Fibroblast of lung (primary cell): ENCODE data around the gene SIPA1L3. TPM values are rescaled to one million over a fixed set of nuclear protein-coding genes. Genes with fewer than 3 reads are reported as not detected.
"Not testable (repeated sequence)": the region's sequence is repeated elsewhere in the genome, so short reads cannot be mapped to it uniquely, and the experiment has no call there.

Experiments
- DNase-seq, 2 donors: peaks; one replicate each; pipeline versions ENCODE4 v3.0.0 to v3.0.0-alpha.2; 2010; ENCODE audit warnings: low read depth in 2 of 2
- H2AFZ ChIP-seq: 2 replicates; pipeline ENCODE4 v1.5.1; 2012; ENCODE audit warnings: low read length, control low read depth, inconsistent platforms
- H3K27ac ChIP-seq: 2 replicates; pipeline ENCODE4 v1.5.1; 2011; ENCODE audit warnings: low read length, control low read depth; ENCODE audit not compliant: insufficient read depth
- H3K27me3 ChIP-seq: 2 replicates; pipeline ENCODE4 v1.5.1; 2011; ENCODE audit warnings: mild to moderate bottlenecking, low read length; ENCODE audit not compliant: control insufficient read depth, insufficient read depth
- H3K36me3 ChIP-seq: 2 replicates; pipeline ENCODE4 v1.5.1; 2011; ENCODE audit warnings: low read length; ENCODE audit not compliant: control insufficient read depth, insufficient read depth
- H3K4me1 ChIP-seq: 2 replicates; pipeline ENCODE4 v1.5.1; 2011; ENCODE audit warnings: low read length; ENCODE audit not compliant: control insufficient read depth, insufficient read depth; ENCODE audit errors: extremely low read depth
- H3K4me2 ChIP-seq: 2 replicates; pipeline ENCODE4 v1.5.1; 2011; ENCODE audit warnings: low read length, control low read depth; ENCODE audit not compliant: insufficient read depth; ENCODE audit errors: extremely low read depth
- H3K4me3 ChIP-seq, 4 experiments: fragments of 200-600 bp in 1 of 4; sonication (generic) in 1 of 4; replicated peaks in 1 of 4; 2 replicates each; pipeline ENCODE4 v1.5.1; 2011 to 2016; ENCODE audit warnings: low read length in 4 of 4, low read depth in 3 of 4, mild to moderate bottlenecking in 3 of 4, control low read depth in 2 of 4, inconsistent platforms in 1 of 4, mixed read lengths in 1 of 4; ENCODE audit not compliant: insufficient read depth in 1 of 4; ENCODE audit errors: control extremely low read depth in 1 of 4
- H3K79me2 ChIP-seq: 2 replicates; pipeline ENCODE4 v1.5.1; 2012; ENCODE audit warnings: mild to moderate bottlenecking, low read length, inconsistent platforms; ENCODE audit not compliant: control insufficient read depth, insufficient read depth
- H3K9ac ChIP-seq: 2 replicates; pipeline ENCODE4 v1.5.1; 2011; ENCODE audit warnings: mild to moderate bottlenecking, low read length, control low read depth; ENCODE audit not compliant: insufficient read depth
- H3K9me3 ChIP-seq: 2 replicates; pipeline ENCODE4 v1.5.1; 2012; ENCODE audit warnings: low read depth, low read length; ENCODE audit not compliant: control insufficient read depth, insufficient read depth
- H4K20me1 ChIP-seq: 2 replicates; pipeline ENCODE4 v1.5.1; 2011; ENCODE audit warnings: low read length; ENCODE audit not compliant: control insufficient read depth, insufficient read depth; ENCODE audit errors: extremely low read depth
- CTCF ChIP-seq, 2 donors: IDR thresholded peaks in 1 of 2; conservative IDR thresholded peaks in 1 of 2; 1 replicate in 1 of 2; 2 replicates in 1 of 2; pipeline ENCODE4 v1.5.1; 2011 to 2012; ENCODE audit warnings: low read length in 2 of 2, control low read depth in 1 of 2, inconsistent platforms in 1 of 2, low read depth in 1 of 2, mild to moderate bottlenecking in 1 of 2
- EZH2 ChIP-seq: IDR thresholded peaks from 2 replicates; pipeline ENCODE4 v1.5.1; 2012; ENCODE audit warnings: low read length, control low read depth, mild to moderate bottlenecking; ENCODE audit errors: missing control alignments
- polyA plus RNA-seq, 2 donors: library from polyadenylated mRNA; depleted of rRNA in 1 of 2; stranded (reverse) in 1 of 2; unstranded in 1 of 2; fragments of >200 nt; gene quantifications; 2 replicates each; pipeline ENCODE4 v1.2.1, GENCODE V29; 2011 to 2012; ENCODE audit warnings: missing spikeins in 1 of 2
- total RNA-seq: library from RNA; depleted of rRNA; stranded (reverse); fragments of >200 nt; gene quantifications from 2 replicates; pipeline ENCODE4 v1.2.1, GENCODE V29; 2014

Gene SIPA1L3
- total and polyA plus RNA-seq, 2 donors (not counting 1 experiment from before 2014, with no cell fraction given): 3.7 to 10.1 TPM

GRCh38 chr19:38229585-38230073, 322.6 kb downstream of the SIPA1L3 start:
- H3K9me3 ChIP-seq: no peaks in the 10 kb centered on the region
- H3K4me2 ChIP-seq: no peak overlapping the region
- H3K4me3 ChIP-seq: no peak overlapping the region
- TF ChIP-seq EZH2 (no peak), CTCF (conservative IDR thresholded peaks at IDR 0.05 in 1 of 2, IDR thresholded peaks at IDR 0.05 in 1 of 2; ENCODE audit: low read depth in 1 of 2, low read length in 2 of 2) (peak in 1 of 2 donors; percentile 9)
- H3K27me3 ChIP-seq: no peaks in the 10 kb centered on the region
- no peaks in the 10 kb centered on the region for H3K36me3 ChIP-seq
- peaks cover 2% of the 10 kb centered on the region for H3K4me1 ChIP-seq
- no peaks in the 10 kb centered on the region for H3K79me2 ChIP-seq
- H3K9ac ChIP-seq: no peak overlapping the region
- H3K27ac ChIP-seq: no peak overlapping the region
- peak; percentile 86 to 89 for DNase-seq
- H2AFZ ChIP-seq: no peak overlapping the region
- H4K20me1 ChIP-seq: no peaks in the 10 kb centered on the region

- H3K9ac ChIP-seq, H3K4me3 ChIP-seq, H3K27ac ChIP-seq, H3K36me3 ChIP-seq, H2AFZ ChIP-seq, DNase-seq, H3K27me3 ChIP-seq, H3K79me2 ChIP-seq, H3K4me1 ChIP-seq, H3K9me3 ChIP-seq, H3K4me2 ChIP-seq, H4K20me1 ChIP-seq: not testable (repeated sequence)
These were observed 323.6 kb downstream of the SIPA1L3 start for GRCh38 chr19:38230506-38231133.

GRCh38 chr19:38231918-38232317, 324.9 kb downstream of the SIPA1L3 start:
- Histone ChIP-seq H3K27ac (no peak overlapping the region), H3K79me2 (no peaks in the 10 kb centered on the region), H3K4me2 (no peak overlapping the region), H3K4me3 (no peak overlapping the region), H3K36me3 (no peaks in the 10 kb centered on the region), H3K9me3 (no peaks in the 10 kb centered on the region), H3K9ac (no peak overlapping the region), H2AFZ (no peak overlapping the region), H4K20me1 (no peaks in the 10 kb centered on the region), H3K4me1 (peaks cover 2% of the 10 kb centered on the region), H3K27me3 (no peaks in the 10 kb centered on the region)
- no peak for TF ChIP-seq EZH2
- TF ChIP-seq CTCF (conservative IDR thresholded peaks at IDR 0.05 in 1 of 2, IDR thresholded peaks at IDR 0.05 in 1 of 2; ENCODE audit: low read depth in 1 of 2, low read length in 2 of 2): no peak
- no peak for DNase-seq
